ENCODE data around the gene TAB2. TPM values are rescaled to one million over a fixed set of nuclear protein-coding genes. Genes with fewer than 3 reads are reported as not detected.

Gene TAB2
- total RNA-seq, 4 donors from 2014 or later = 24.1 to 93.6 (median 51.7) TPM

GRCh38 chr6:149314325-149314905 lies 3.1 kb upstream of the TAB2 start:
- intact Hi-C loops (cut with DNase I; ENCODE audit: low total_unique reads) = no loop called here
- Histone ChIP-seq H3K27ac (no peak overlapping the region), H3K36me3 (no peaks in the 10 kb centered on the region), H3K4me1 (no peaks in the 10 kb centered on the region), H3K4me3 (no peak overlapping the region), H3K27me3 (no peaks in the 10 kb centered on the region), H3K9me3 (no peaks in the 10 kb centered on the region)
- DNase-seq = no peak
- TF ChIP-seq CTCF (IDR thresholded peaks at IDR 0.05) (no peak), POLR2A (IDR thresholded peaks at IDR 0.05) (no peak)

- peak overlapping the region; percentile 96 to 99 for H3K27ac ChIP-seq
- no peaks in the 10 kb centered on the region for H3K27me3 ChIP-seq
- DNase-seq = no peak
- no peaks in the 10 kb centered on the region for H3K36me3 ChIP-seq
- no peaks in the 10 kb centered on the region for H3K4me1 ChIP-seq
- no peak for TF ChIP-seq CTCF (IDR thresholded peaks at IDR 0.05)
- H3K4me3 ChIP-seq = peak overlapping the region; percentile 78 to 97
- intact Hi-C loops (cut with DNase I; ENCODE audit: low total_unique reads) = no loop called here
- H3K9me3 ChIP-seq = no peaks in the 10 kb centered on the region
These were observed 1.3 kb upstream of the TAB2 start for GRCh38 chr6:149316108-149316727.

- H3K4me3 ChIP-seq = peak overlapping the region; percentile 78 to 97
- H3K4me1 ChIP-seq = no peaks in the 10 kb centered on the region
- peak overlapping the region; percentile 96 to 99 for H3K27ac ChIP-seq
- intact Hi-C loops (cut with DNase I; ENCODE audit: low total_unique reads) = no loop called here
- TF ChIP-seq POLR2A (IDR thresholded peaks at IDR 0.05) = peak; percentile 36 to 82
- peak in 3 of 4 experiments; percentile 7 to 36 (median 10) for TF ChIP-seq CTCF (IDR thresholded peaks at IDR 0.05)
- H3K9me3 ChIP-seq = no peaks in the 10 kb centered on the region
- no peaks in the 10 kb centered on the region for H3K36me3 ChIP-seq
- peak; percentile 88 to 91 for DNase-seq
- no peaks in the 10 kb centered on the region for H3K27me3 ChIP-seq
These were observed 520 bp upstream of the TAB2 start for GRCh38 chr6:149316740-149317643.

GRCh38 chr6:149318581-149319286 lies 1.2 kb downstream of the TAB2 start:
- no peak for DNase-seq
- no peaks in the 10 kb centered on the region for H3K4me1 ChIP-seq
- H3K36me3 ChIP-seq = no peaks in the 10 kb centered on the region
- H3K4me3 ChIP-seq = peak overlapping the region; percentile 78 to 97
- H3K27me3 ChIP-seq = no peaks in the 10 kb centered on the region
- TF ChIP-seq POLR2A (IDR thresholded peaks at IDR 0.05) (no peak), CTCF (IDR thresholded peaks at IDR 0.05) (no peak)
- peak overlapping the region; percentile 96 to 99 for H3K27ac ChIP-seq
- intact Hi-C loops (cut with DNase I; ENCODE audit: low total_unique reads) = no loop called here
- H3K9me3 ChIP-seq = no peaks in the 10 kb centered on the region

All from uterus (tissue), 4 donors.